ENCODE data around the gene STK17A. TPM values are rescaled to one million over a fixed set of nuclear protein-coding genes. Genes with fewer than 3 reads are reported as not detected.

STK17A gene
- total and polyA plus RNA-seq, 2 donors from 2014 or later = 12.8 to 15.5 TPM

GRCh38 chr7:43639858-43640491, 57.1 kb downstream of the STK17A start:
- Histone ChIP-seq H3K9ac (ENCODE audit: low read length in 3 of 3) (peak overlapping the region in 1 of 3 donors; percentile 13), H3K4me1 (ENCODE audit: control insufficient read depth in 2 of 3, insufficient read depth in 2 of 3, low read depth in 1 of 3, low read length in 3 of 3) (peaks cover 0 to 18% (median 11%) of the 10 kb centered on the region in 3 donors), H3K36me3 (ENCODE audit: control insufficient read depth in 2 of 3, insufficient read depth in 3 of 3, low read length in 3 of 3) (peaks cover 5 to 20% (median 8%) of the 10 kb centered on the region in 3 donors), H3K27ac (ENCODE audit: low read depth in 2 of 2, low read length in 2 of 2) (peak overlapping the region; percentile 58 to 91), H3K27me3 (ENCODE audit: control insufficient read depth, insufficient read depth, low read length) (no peaks in the 10 kb centered on the region), H3K9me3 (ENCODE audit: control insufficient read depth in 2 of 3, insufficient read depth in 1 of 3, low read length in 3 of 3) (no peaks in the 10 kb centered on the region), H3K4me3 (ENCODE audit: low read length in 3 of 3) (peak overlapping the region in 1 of 3 donors; percentile 17)
- peak in 4 of 5 donors; percentile 34 to 86 (median 58) for DNase-seq
- intact Hi-C loops (cut with DNase I) = no loop called here
- no peak for TF ChIP-seq CTCF (IDR thresholded peaks at IDR 0.05; ENCODE audit: borderline replicate concordance, extremely low read depth, insufficient read depth)
- peak; percentile 29 for FAIRE-seq

- Histone ChIP-seq H3K4me3 (ENCODE audit: low read length in 3 of 3) (no peak overlapping the region), H3K9me3 (ENCODE audit: control insufficient read depth in 2 of 3, insufficient read depth in 1 of 3, low read length in 3 of 3) (no peaks in the 10 kb centered on the region), H3K36me3 (ENCODE audit: control insufficient read depth in 2 of 3, insufficient read depth in 3 of 3, low read length in 3 of 3) (peaks cover 2 to 16% (median 5%) of the 10 kb centered on the region in 3 donors), H3K27me3 (ENCODE audit: control insufficient read depth, insufficient read depth, low read length) (no peaks in the 10 kb centered on the region), H3K9ac (ENCODE audit: low read length in 3 of 3) (no peak overlapping the region), H3K4me1 (ENCODE audit: control insufficient read depth in 2 of 3, insufficient read depth in 2 of 3, low read depth in 1 of 3, low read length in 3 of 3) (peaks cover 0 to 18% (median 11%) of the 10 kb centered on the region in 3 donors), H3K27ac (ENCODE audit: low read depth in 2 of 2, low read length in 2 of 2) (peak overlapping the region; percentile 58 to 91)
- FAIRE-seq = no peak
- intact Hi-C loops (cut with DNase I) = no loop called here
- DNase-seq = no peak
- no peak for TF ChIP-seq CTCF (IDR thresholded peaks at IDR 0.05; ENCODE audit: borderline replicate concordance, extremely low read depth, insufficient read depth)
Observed at GRCh38 chr7:43640679-43641078, 57.8 kb downstream of the STK17A start.

- TF ChIP-seq CTCF (IDR thresholded peaks at IDR 0.05; ENCODE audit: borderline replicate concordance, extremely low read depth, insufficient read depth) = no peak
- FAIRE-seq = no peak
- H3K4me1 ChIP-seq (ENCODE audit: control insufficient read depth in 2 of 3, insufficient read depth in 2 of 3, low read depth in 1 of 3, low read length in 3 of 3) = peaks cover 2 to 37% (median 26%) of the 10 kb centered on the region in 3 donors
Observed at GRCh38 chr7:43642897-43643630, 60.2 kb downstream of the STK17A start.

More at GRCh38 chr7:43642897-43643630, 60.2 kb downstream of the STK17A start:
- H3K9me3 ChIP-seq (ENCODE audit: control insufficient read depth in 2 of 3, insufficient read depth in 1 of 3, low read length in 3 of 3) = no peaks in the 10 kb centered on the region
- no peak overlapping the region for H3K9ac ChIP-seq (ENCODE audit: low read length in 3 of 3)
- H3K27ac ChIP-seq (ENCODE audit: low read depth in 2 of 2, low read length in 2 of 2) = no peak overlapping the region
- no peak for DNase-seq
- peaks cover 0 to 8% (median 8%) of the 10 kb centered on the region in 3 donors for H3K36me3 ChIP-seq (ENCODE audit: control insufficient read depth in 2 of 3, insufficient read depth in 3 of 3, low read length in 3 of 3)
- H3K4me3 ChIP-seq (ENCODE audit: low read length in 3 of 3) = no peak overlapping the region
- H3K27me3 ChIP-seq (ENCODE audit: control insufficient read depth, insufficient read depth, low read length) = no peaks in the 10 kb centered on the region
- intact Hi-C loops (cut with DNase I) = no loop called here
